B cell (primary cell): ENCODE measurements around the gene TSPAN14. TPM values are rescaled to one million over a fixed set of nuclear protein-coding genes. Genes with fewer than 3 reads are reported as not detected.

Experiments
- ATAC-seq: fragments of 200-7000 bp; cut with Tn5 transposase; one replicate; pipeline ENCODE4 v1.10.0; 2021; ENCODE audit warnings: low read depth, mild to moderate bottlenecking, moderate number of reproducible peaks, moderate library complexity
- CTCF ChIA-PET: fragments of 350-600 bp; sonication (Branson Sonifier 250); formaldehyde crosslinking; loops from one replicate; lab custom pipeline; 2021; ENCODE audit warnings: antibody characterized with exemption, inconsistent platforms; lab: Charles Lee
- POLR2A ChIA-PET: fragments of 350-600 bp; sonication (Branson Sonifier 250); formaldehyde crosslinking; loops from one replicate; lab custom pipeline; 2021; ENCODE audit warnings: antibody characterized with exemption; lab: Charles Lee
- DNase-seq: peaks from one replicate; pipeline ENCODE4 v3.0.0; 2013
- H2AFZ ChIP-seq: 2 replicates; pipeline ENCODE4 v1.6.1; 2012; ENCODE audit warnings: mild to moderate bottlenecking, low read depth, low read length; ENCODE audit not compliant: insufficient read depth, poor library complexity, severe bottlenecking
- H3K27ac ChIP-seq, 2 donors: 1 replicate in 1 of 2; 2 replicates in 1 of 2; pipeline ENCODE4 v1.5.1; 2012 to 2013; ENCODE audit warnings: low read length in 2 of 2, mild to moderate bottlenecking in 2 of 2, moderate library complexity in 1 of 2
- H3K27me3 ChIP-seq, 4 experiments: fragments of 200-600 bp in 1 of 4; sonication (generic) in 1 of 4; replicated peaks in 1 of 4; 1 replicate in 2 of 4; 2 replicates in 2 of 4; pipeline versions ENCODE4 v1.6.1 to v1.7.0; 2013 to 2016; ENCODE audit warnings: low read length in 3 of 4, mild to moderate bottlenecking in 2 of 4, mixed read lengths in 1 of 4, moderate library complexity in 1 of 4; ENCODE audit not compliant: insufficient read depth in 4 of 4, control insufficient read depth in 3 of 4; ENCODE audit errors: control extremely low read depth in 1 of 4
- H3K36me3 ChIP-seq, 2 experiments: replicated peaks in 1 of 2; 1 replicate in 1 of 2; 2 replicates in 1 of 2; pipeline versions ENCODE4 v1.6.1 to v1.7.1; 2013; ENCODE audit warnings: low read length in 1 of 2; ENCODE audit not compliant: insufficient read depth in 2 of 2, control insufficient read depth in 1 of 2; ENCODE audit errors: control extremely low read depth in 1 of 2, extremely low read depth in 1 of 2
- H3K4me1 ChIP-seq, 2 donors: fragments of 200-600 bp in 1 of 2; sonication (generic) in 1 of 2; 1 replicate in 1 of 2; 2 replicates in 1 of 2; pipeline versions ENCODE4 v1.5.1 to v1.6.1; 2013 to 2017; ENCODE audit warnings: low read length in 2 of 2; ENCODE audit not compliant: control insufficient read depth in 2 of 2, insufficient read depth in 2 of 2
- H3K4me2 ChIP-seq: replicated peaks from 2 replicates; pipeline ENCODE3; 2012; ENCODE audit warnings: mild to moderate bottlenecking, low read depth, low read length; ENCODE audit not compliant: poor library complexity, severe bottlenecking
- H3K4me3 ChIP-seq, 5 experiments: fragments of 200-600 bp in 1 of 5; sonication (generic) in 1 of 5; 1 replicate in 3 of 5; 2 replicates in 2 of 5; pipeline versions ENCODE4 v1.5.1 to v1.7.0; 2011 to 2016; ENCODE audit warnings: low read length in 4 of 5, mild to moderate bottlenecking in 4 of 5, low read depth in 2 of 5, control low read depth in 1 of 5, moderate library complexity in 1 of 5; ENCODE audit not compliant: insufficient read depth in 1 of 5; ENCODE audit errors: control extremely low read depth in 1 of 5, extremely low read depth in 1 of 5
- H3K79me2 ChIP-seq: fragments of 200-600 bp; sonication (generic); one replicate; pipeline ENCODE4 v1.6.0; 2016; ENCODE audit warnings: low read length; ENCODE audit not compliant: control insufficient read depth, insufficient read depth
- H3K9ac ChIP-seq: fragments of 200-600 bp; sonication (generic); 2 replicates; pipeline ENCODE4 v1.6.1; 2017; ENCODE audit warnings: mild to moderate bottlenecking, low read length, moderate library complexity
- H3K9me3 ChIP-seq, 3 donors: one replicate each; pipeline versions ENCODE4 v1.6.1 to v1.7.1; 2013; ENCODE audit warnings: low read length in 2 of 3; ENCODE audit not compliant: control insufficient read depth in 2 of 3, insufficient read depth in 1 of 3; ENCODE audit errors: control extremely low read depth in 1 of 3
- H4K20me1 ChIP-seq: 2 replicates; pipeline ENCODE4 v1.6.0; 2012; ENCODE audit warnings: mild to moderate bottlenecking, low read length; ENCODE audit not compliant: insufficient read depth, control insufficient read depth, poor library complexity, severe bottlenecking
- H3K27ac Mint-ChIP-seq: one replicate; pipeline ENCODE4 v1.8.0; 2021; ENCODE audit warnings: mixed read lengths
- H3K27me3 Mint-ChIP-seq: one replicate; pipeline ENCODE4 v1.8.0; 2021; ENCODE audit warnings: mixed read lengths
- H3K4me1 Mint-ChIP-seq: one replicate; pipeline ENCODE4 v1.8.0; 2021; ENCODE audit warnings: mixed read lengths
- H3K4me3 Mint-ChIP-seq: one replicate; pipeline ENCODE4 v1.8.0; 2021; ENCODE audit warnings: mixed read lengths
- H3K9me3 Mint-ChIP-seq: one replicate; pipeline ENCODE4 v1.8.0; 2022; ENCODE audit warnings: mixed read lengths; ENCODE audit not compliant: insufficient read depth
- EZH2 ChIP-seq: IDR thresholded peaks from 2 replicates; pipeline ENCODE4 v1.6.1; 2012; ENCODE audit warnings: borderline replicate concordance, low read depth, mild to moderate bottlenecking, moderate library complexity, low read length; ENCODE audit not compliant: insufficient read depth, poor library complexity, severe bottlenecking
- WGBS: methylation state at CpG from one replicate; pipeline ENCODE4 v1.1.5; 2013; ENCODE audit warnings: missing lambda C conversion rate; ENCODE audit not compliant: insufficient coverage; 5-methylcytosine and 5-hydroxymethylcytosine counted together
- intact Hi-C: fragments of 100-400 bp; cut with micrococcal nuclease; formaldehyde crosslinking; loops from one replicate; pipeline ENCODE4 v1.10.0; 2022
- polyA plus RNA-seq: library from polyadenylated mRNA; depleted of rRNA; stranded (reverse); fragments of >200 nt; gene quantifications from 2 replicates; pipeline ENCODE4 v1.2.3, GENCODE V29; 2012
- total RNA-seq, 2 donors: library from RNA; stranded (reverse); fragments of 120-200 nt in 1 of 2; gene quantifications; 1 replicate in 1 of 2; 2 replicates in 1 of 2; pipeline versions ENCODE4 v1.2.3 to v1.2.4, GENCODE V29; 2013 to 2022
- TF ChIP-seq, protein P1 (sequence below): fragments of 200-600 bp; IDR thresholded peaks from one replicate; pipeline ENCODE4 v1.8.0; 2022; ENCODE audit warnings: antibody characterized with exemption, mild to moderate bottlenecking

Gene TSPAN14
- total and polyA plus RNA-seq, 2 donors (not counting 1 experiment from before 2014, with no cell fraction given): 27.8 to 55.3 TPM

GRCh38 chr10:80569131-80569895, 115.2 kb downstream of the TSPAN14 start:
- no peak for ATAC-seq
- CTCF ChIA-PET: no interaction called here
- Histone ChIP-seq H3K9ac (no peak overlapping the region), H4K20me1 (no peaks in the 10 kb centered on the region), H2AFZ (no peak overlapping the region), H3K4me2 (no peak overlapping the region), H3K79me2 (no peaks in the 10 kb centered on the region), H3K27ac (no peak overlapping the region), H3K4me3 (no peak overlapping the region), H3K9me3 (no peaks in the 10 kb centered on the region), H3K27me3 (no peaks in the 10 kb centered on the region), H3K36me3 (no peaks in the 10 kb centered on the region), H3K4me1 (no peaks in the 10 kb centered on the region)
- WGBS: 91% methylated on average over 8 of the region's 15 CpGs
- POLR2A ChIA-PET: no interaction called here
- intact Hi-C loops: no loop called here
- H3K27ac Mint-ChIP-seq: no peak overlapping the region
- no peak for DNase-seq
- no peaks in the 10 kb centered on the region for H3K4me1 Mint-ChIP-seq
- TF ChIP-seq, protein P1, sequence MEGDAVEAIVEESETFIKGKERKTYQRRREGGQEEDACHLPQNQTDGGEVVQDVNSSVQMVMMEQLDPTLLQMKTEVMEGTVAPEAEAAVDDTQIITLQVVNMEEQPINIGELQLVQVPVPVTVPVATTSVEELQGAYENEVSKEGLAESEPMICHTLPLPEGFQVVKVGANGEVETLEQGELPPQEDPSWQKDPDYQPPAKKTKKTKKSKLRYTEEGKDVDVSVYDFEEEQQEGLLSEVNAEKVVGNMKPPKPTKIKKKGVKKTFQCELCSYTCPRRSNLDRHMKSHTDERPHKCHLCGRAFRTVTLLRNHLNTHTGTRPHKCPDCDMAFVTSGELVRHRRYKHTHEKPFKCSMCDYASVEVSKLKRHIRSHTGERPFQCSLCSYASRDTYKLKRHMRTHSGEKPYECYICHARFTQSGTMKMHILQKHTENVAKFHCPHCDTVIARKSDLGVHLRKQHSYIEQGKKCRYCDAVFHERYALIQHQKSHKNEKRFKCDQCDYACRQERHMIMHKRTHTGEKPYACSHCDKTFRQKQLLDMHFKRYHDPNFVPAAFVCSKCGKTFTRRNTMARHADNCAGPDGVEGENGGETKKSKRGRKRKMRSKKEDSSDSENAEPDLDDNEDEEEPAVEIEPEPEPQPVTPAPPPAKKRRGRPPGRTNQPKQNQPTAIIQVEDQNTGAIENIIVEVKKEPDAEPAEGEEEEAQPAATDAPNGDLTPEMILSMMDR: no peak
- TF ChIP-seq EZH2: no peak
- H3K4me3 Mint-ChIP-seq: no peak overlapping the region
- peaks cover 5% of the 10 kb centered on the region for H3K27me3 Mint-ChIP-seq
- H3K9me3 Mint-ChIP-seq: no peaks in the 10 kb centered on the region

GRCh38 chr10:80571352-80571751, 117.2 kb downstream of the TSPAN14 start:
- Histone ChIP-seq H3K4me1 (no peaks in the 10 kb centered on the region), H3K9me3 (no peaks in the 10 kb centered on the region), H3K79me2 (no peaks in the 10 kb centered on the region), H3K27me3 (no peaks in the 10 kb centered on the region), H3K4me3 (no peak overlapping the region), H3K27ac (no peak overlapping the region), H4K20me1 (no peaks in the 10 kb centered on the region), H3K4me2 (no peak overlapping the region), H2AFZ (no peak overlapping the region), H3K36me3 (no peaks in the 10 kb centered on the region), H3K9ac (no peak overlapping the region)
- intact Hi-C loops: no loop called here
- Mint-ChIP-seq H3K27me3 (peaks cover 7% of the 10 kb centered on the region), H3K4me3 (no peak overlapping the region), H3K9me3 (no peaks in the 10 kb centered on the region), H3K4me1 (no peaks in the 10 kb centered on the region), H3K27ac (no peak overlapping the region)
- WGBS: 96% methylated on average over 9 of the region's 9 CpGs
- POLR2A ChIA-PET: no interaction called here
- ATAC-seq (no peak), DNase-seq (no peak)
- CTCF ChIA-PET: no interaction called here
- TF ChIP-seq, protein P1: no peak
- TF ChIP-seq EZH2: no peak
